ENCODE results near the gene TSN. TPM values are rescaled to one million over a fixed set of nuclear protein-coding genes. Genes with fewer than 3 reads are reported as not detected.

Gene TSN
- total RNA-seq, 2 experiments from 2014 or later, result 55.4 to 57.9 TPM

DNA sequence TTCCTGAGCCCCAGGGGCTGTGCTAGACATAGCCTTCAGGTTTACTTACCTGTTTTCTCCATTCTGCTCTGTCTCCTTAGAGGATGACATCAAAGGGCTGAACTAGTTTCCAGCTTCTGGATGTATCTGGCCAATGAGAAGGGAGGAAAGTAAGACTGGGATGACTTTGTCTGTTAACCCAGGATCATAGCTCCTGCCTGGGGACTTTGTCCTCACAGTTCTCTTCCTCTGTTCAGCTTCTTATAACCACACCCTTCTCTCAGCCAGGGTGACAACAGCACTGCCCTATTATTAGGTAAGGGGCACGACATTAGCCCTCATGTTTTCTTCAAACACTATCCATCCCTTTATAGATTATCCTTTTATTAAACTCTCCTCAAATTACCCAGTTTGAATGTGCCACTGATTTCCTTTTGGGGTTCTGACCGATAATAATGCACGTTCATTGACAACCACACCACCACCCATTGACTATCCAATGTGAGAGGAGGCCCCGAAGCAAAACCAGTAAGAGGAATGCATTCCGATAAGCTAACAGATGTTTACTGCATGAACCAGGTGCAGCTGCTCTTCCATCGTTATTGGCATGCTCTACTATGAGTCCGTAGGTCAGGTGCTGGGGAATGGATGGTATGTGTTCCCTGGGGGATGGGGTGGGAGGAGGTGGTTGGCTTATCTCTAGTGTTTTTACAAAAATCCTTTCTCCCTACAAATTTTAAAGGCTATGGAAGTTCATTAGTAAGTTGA lies 23.5 kb downstream of the TSN start:
- CTCF ChIA-PET, result no interaction called here
- Mint-ChIP-seq H3K27me3 (ENCODE audit: low read depth) (peaks cover 10% of the 10 kb centered on the region), H3K9me3 (ENCODE audit: insufficient read depth) (no peaks in the 10 kb centered on the region), H3K4me1 (ENCODE audit: low read depth) (no peaks in the 10 kb centered on the region), H3K36me3 (ENCODE audit: low read depth) (no peaks in the 10 kb centered on the region), H3K27ac (no peak overlapping the region), H3K4me3 (no peak overlapping the region)
- ATAC-seq (no peak), DNase-seq (no peak)
- POLR2A ChIA-PET, result no interaction called here

DNA sequence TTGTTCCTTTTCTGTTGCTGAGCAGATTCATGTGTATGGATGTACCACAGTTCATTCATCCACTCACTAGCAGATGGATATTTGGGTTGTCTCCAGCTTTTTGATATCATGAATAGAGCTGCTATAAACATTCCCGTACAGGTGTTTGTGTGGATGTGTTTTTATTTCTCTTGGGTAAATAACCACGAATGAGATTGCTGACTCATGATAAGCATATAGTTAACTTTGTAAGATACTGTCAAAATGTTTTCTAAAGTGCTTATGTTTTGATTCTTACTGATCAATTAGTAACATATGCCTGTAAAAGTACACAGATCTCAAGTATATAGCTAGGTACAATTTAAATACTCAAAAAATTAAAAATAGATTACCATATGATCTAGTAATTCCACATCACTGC lies 27.7 kb downstream of the TSN start:
- ChIA-PET POLR2A (interaction anchor here (0.7 kb wide), 1 partner anchor 124 kb away, joined by 5 read pairs; no protein-coding TSS in a partner anchor), CTCF (no interaction called here)
- Mint-ChIP-seq H3K27me3 (ENCODE audit: low read depth) (peaks cover 18% of the 10 kb centered on the region), H3K4me1 (ENCODE audit: low read depth) (no peaks in the 10 kb centered on the region), H3K27ac (no peak overlapping the region), H3K4me3 (no peak overlapping the region), H3K9me3 (ENCODE audit: insufficient read depth) (no peaks in the 10 kb centered on the region), H3K36me3 (ENCODE audit: low read depth) (no peaks in the 10 kb centered on the region)
- ATAC-seq (no peak), DNase-seq (no peak)

DNA sequence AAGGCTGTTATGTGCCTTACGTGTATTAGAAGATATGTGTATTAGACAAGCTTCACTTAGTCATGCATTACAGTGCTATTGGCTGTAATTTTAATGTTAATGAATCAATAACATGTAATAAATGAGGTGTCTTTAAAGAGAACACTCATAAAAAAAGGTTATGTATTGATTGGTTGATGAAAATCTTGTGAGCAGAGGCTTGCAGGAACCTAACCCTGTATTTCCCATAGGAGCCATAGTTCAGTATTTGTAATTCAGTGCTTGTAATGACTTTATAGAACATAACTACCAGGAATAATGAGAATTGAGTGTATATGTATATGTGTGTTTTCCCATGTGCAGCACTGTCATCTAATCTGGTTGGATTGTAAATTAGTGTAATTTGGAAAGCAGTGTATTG lies 33.2 kb downstream of the TSN start:
- no peak overlapping the region for H3K4me3 Mint-ChIP-seq

GRCh38 chr2:121790276-121790956 lies 35.0 kb downstream of the TSN start:
- H3K27me3 Mint-ChIP-seq (ENCODE audit: low read depth), result peaks cover 18% of the 10 kb centered on the region
- no peak overlapping the region for H3K4me3 Mint-ChIP-seq
- H3K27ac Mint-ChIP-seq, result no peak overlapping the region
- ChIA-PET CTCF (no interaction called here), POLR2A (no interaction called here)
- no peaks in the 10 kb centered on the region for H3K36me3 Mint-ChIP-seq (ENCODE audit: low read depth)
- no peaks in the 10 kb centered on the region for H3K9me3 Mint-ChIP-seq (ENCODE audit: insufficient read depth)
- H3K4me1 Mint-ChIP-seq (ENCODE audit: low read depth), result no peaks in the 10 kb centered on the region
- DNase-seq (no peak), ATAC-seq (no peak)

More for the DNA sequence above, 33.2 kb downstream of the TSN start:
- no peaks in the 10 kb centered on the region for H3K36me3 Mint-ChIP-seq (ENCODE audit: low read depth)
- peaks cover 21% of the 10 kb centered on the region for H3K27me3 Mint-ChIP-seq (ENCODE audit: low read depth)
- no peaks in the 10 kb centered on the region for H3K4me1 Mint-ChIP-seq (ENCODE audit: low read depth)
- no peaks in the 10 kb centered on the region for H3K9me3 Mint-ChIP-seq (ENCODE audit: insufficient read depth)
- H3K27ac Mint-ChIP-seq, result no peak overlapping the region
- ATAC-seq (no peak), DNase-seq (no peak)
- POLR2A ChIA-PET, result no interaction called here
- CTCF ChIA-PET, result no interaction called here

DNA sequence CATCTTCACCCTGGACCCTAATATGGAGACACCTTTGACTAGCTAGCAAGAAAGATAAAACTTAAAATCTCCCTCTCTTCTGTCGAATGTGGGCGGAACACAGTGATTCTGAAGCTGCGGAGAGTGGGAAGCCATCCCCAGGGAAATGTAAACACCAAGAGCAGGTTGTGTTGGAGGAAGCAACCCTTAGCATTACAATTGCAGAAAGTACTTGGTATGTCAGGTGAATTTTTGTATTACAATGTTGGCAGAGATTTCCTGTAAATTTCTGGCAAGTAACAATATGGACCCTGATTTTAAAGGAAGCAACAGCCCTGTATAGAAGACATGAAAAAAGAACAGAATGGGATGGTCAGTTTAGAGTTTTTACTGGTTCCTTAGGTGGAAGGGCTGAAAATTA lies 35.8 kb downstream of the TSN start:
- no peak for DNase-seq
- POLR2A ChIA-PET, result no interaction called here
- H3K9me3 Mint-ChIP-seq (ENCODE audit: insufficient read depth), result no peaks in the 10 kb centered on the region
- peaks cover 14% of the 10 kb centered on the region for H3K27me3 Mint-ChIP-seq (ENCODE audit: low read depth)
- H3K4me1 Mint-ChIP-seq (ENCODE audit: low read depth), result no peaks in the 10 kb centered on the region
- CTCF ChIA-PET, result no interaction called here
- ATAC-seq, result no peak
- no peak overlapping the region for H3K27ac Mint-ChIP-seq
- H3K4me3 Mint-ChIP-seq, result no peak overlapping the region
- H3K36me3 Mint-ChIP-seq (ENCODE audit: low read depth), result no peaks in the 10 kb centered on the region

DNA sequence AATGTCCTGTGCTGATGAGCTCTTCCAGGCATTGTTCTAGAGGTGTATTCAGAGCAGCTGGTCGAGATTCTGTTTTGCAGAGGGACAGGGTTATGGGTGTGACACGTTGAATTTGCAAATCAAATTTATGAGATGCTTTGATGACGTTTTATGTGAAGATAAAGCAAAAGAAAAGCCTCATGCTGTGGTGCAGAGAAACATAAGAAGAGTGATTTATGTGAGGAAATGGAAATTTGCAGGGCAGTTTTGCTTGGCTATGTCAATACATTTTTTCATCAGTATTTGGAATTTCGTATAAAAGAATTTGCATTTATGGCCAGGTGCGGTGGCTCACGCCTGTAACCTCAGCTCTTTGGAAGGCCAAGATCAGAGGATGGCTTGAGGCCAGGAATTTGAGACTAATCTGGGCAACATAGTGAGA lies 36.4 kb downstream of the TSN start:
- ChIA-PET CTCF (no interaction called here), POLR2A (no interaction called here)
- Mint-ChIP-seq H3K9me3 (ENCODE audit: insufficient read depth) (no peaks in the 10 kb centered on the region), H3K4me3 (no peak overlapping the region), H3K4me1 (ENCODE audit: low read depth) (no peaks in the 10 kb centered on the region), H3K27ac (no peak overlapping the region), H3K36me3 (ENCODE audit: low read depth) (no peaks in the 10 kb centered on the region), H3K27me3 (ENCODE audit: low read depth) (peaks cover 13% of the 10 kb centered on the region)
- DNase-seq (no peak), ATAC-seq (no peak)

DNA sequence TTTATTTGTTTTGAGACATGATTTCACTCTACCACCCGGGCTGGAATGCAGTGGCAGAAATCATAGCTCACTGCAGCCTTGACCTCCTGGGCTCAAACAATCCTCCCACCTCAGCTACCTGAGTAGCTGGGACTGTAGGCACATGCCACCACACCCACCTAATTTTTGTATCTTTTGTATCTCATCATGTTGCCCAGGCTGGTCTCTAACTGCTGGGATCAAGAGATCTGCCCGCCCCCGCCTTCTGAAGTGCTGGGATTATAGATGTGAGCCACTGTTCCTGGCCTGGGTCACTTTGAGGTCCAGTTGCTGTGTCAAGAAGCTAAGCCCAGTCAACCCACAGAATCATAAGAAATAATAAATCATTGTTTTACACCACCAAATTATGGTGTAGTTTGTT lies 38.4 kb downstream of the TSN start:
- no peak overlapping the region for H3K27ac Mint-ChIP-seq
- CTCF ChIA-PET, result no interaction called here
- no peak for ATAC-seq
- H3K9me3 Mint-ChIP-seq (ENCODE audit: insufficient read depth), result no peaks in the 10 kb centered on the region
- H3K36me3 Mint-ChIP-seq (ENCODE audit: low read depth), result no peaks in the 10 kb centered on the region
- peaks cover 13% of the 10 kb centered on the region for H3K27me3 Mint-ChIP-seq (ENCODE audit: low read depth)
- no peak for DNase-seq
- H3K4me3 Mint-ChIP-seq, result no peak overlapping the region
- H3K4me1 Mint-ChIP-seq (ENCODE audit: low read depth), result no peaks in the 10 kb centered on the region
- POLR2A ChIA-PET, result no interaction called here

- no peak for DNase-seq
- Mint-ChIP-seq H3K27ac (no peak overlapping the region), H3K36me3 (ENCODE audit: low read depth) (no peaks in the 10 kb centered on the region), H3K4me3 (no peak overlapping the region), H3K9me3 (ENCODE audit: insufficient read depth) (no peaks in the 10 kb centered on the region), H3K4me1 (ENCODE audit: low read depth) (no peaks in the 10 kb centered on the region), H3K27me3 (ENCODE audit: low read depth) (peaks cover 13% of the 10 kb centered on the region)
- ChIA-PET CTCF (no interaction called here), POLR2A (no interaction called here)
- ATAC-seq, result no peak
These were observed 38.8 kb downstream of the TSN start for GRCh38 chr2:121794233-121794632.

DNA sequence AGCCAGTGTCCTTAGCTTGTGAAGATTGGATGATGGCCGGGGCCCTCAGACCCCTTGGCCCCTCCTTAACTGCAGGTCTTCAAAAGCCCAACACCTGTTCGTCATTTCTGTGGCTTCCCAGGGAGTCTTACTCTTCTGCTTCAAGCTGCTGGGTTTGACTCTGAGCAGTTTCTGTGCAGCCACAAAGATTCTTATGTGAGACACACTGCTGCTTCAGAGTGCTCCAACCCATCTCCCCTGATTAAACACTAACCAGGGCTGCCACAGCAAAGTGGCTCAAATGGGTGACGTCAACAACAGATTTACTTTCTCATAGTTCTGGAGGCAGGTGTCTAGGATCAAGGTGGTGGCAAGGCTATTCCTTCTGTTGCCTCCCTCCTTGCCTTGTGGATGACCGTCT lies 40.8 kb downstream of the TSN start:
- no peak overlapping the region for H3K4me3 Mint-ChIP-seq
- H3K4me1 Mint-ChIP-seq (ENCODE audit: low read depth), result no peaks in the 10 kb centered on the region
- no peak overlapping the region for H3K27ac Mint-ChIP-seq
- H3K27me3 Mint-ChIP-seq (ENCODE audit: low read depth), result peaks cover 5% of the 10 kb centered on the region
- ChIA-PET POLR2A (no interaction called here), CTCF (interaction anchor here (1.6 kb wide), 1 partner anchor 15 kb away, joined by 3 read pairs; no protein-coding TSS in a partner anchor)
- H3K36me3 Mint-ChIP-seq (ENCODE audit: low read depth), result no peaks in the 10 kb centered on the region
- DNase-seq, result no peak
- H3K9me3 Mint-ChIP-seq (ENCODE audit: insufficient read depth), result no peaks in the 10 kb centered on the region
- ATAC-seq, result no peak

DNA sequence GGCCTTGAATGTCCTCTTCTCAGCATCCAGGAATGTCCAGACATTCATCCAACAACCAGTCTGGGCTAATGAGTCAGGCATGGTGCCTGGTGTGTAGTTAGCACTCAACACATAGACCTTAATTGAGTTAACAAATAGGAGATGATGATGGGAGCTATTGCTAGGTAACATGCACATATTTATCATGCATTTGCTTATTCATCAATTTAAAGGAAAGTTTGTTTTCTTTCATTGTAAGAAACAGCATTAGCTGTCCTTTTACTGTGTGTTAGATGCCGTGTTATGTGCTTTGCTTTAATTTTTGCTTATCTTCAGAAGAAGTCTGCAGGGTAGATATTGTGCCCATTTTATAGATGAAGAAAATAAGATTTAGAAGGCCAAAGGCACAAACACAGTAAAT lies 43.2 kb downstream of the TSN start:
- peaks cover 5% of the 10 kb centered on the region for H3K9me3 Mint-ChIP-seq (ENCODE audit: insufficient read depth)
- H3K4me1 Mint-ChIP-seq (ENCODE audit: low read depth), result no peaks in the 10 kb centered on the region
- no peak overlapping the region for H3K27ac Mint-ChIP-seq
- DNase-seq (no peak), ATAC-seq (no peak)
- H3K36me3 Mint-ChIP-seq (ENCODE audit: low read depth), result no peaks in the 10 kb centered on the region
- no peak overlapping the region for H3K4me3 Mint-ChIP-seq
- ChIA-PET POLR2A (no interaction called here), CTCF (interaction anchor here (0.6 kb wide), 1 partner anchor 173 kb away, joined by 3 read pairs; no protein-coding TSS in a partner anchor)
- H3K27me3 Mint-ChIP-seq (ENCODE audit: low read depth), result peaks cover 12% of the 10 kb centered on the region

GRCh38 chr2:121801916-121802315 lies 46.5 kb downstream of the TSN start:
- ChIA-PET CTCF (no interaction called here), POLR2A (no interaction called here)
- H3K27me3 Mint-ChIP-seq (ENCODE audit: low read depth), result peaks cover 22% of the 10 kb centered on the region
- no peak overlapping the region for H3K27ac Mint-ChIP-seq
- no peak for ATAC-seq
- peaks cover 5% of the 10 kb centered on the region for H3K9me3 Mint-ChIP-seq (ENCODE audit: insufficient read depth)
- DNase-seq, result no peak
- no peak overlapping the region for H3K4me3 Mint-ChIP-seq
- H3K4me1 Mint-ChIP-seq (ENCODE audit: low read depth), result peaks cover 7% of the 10 kb centered on the region
- no peaks in the 10 kb centered on the region for H3K36me3 Mint-ChIP-seq (ENCODE audit: low read depth)

GRCh38 chr2:121803503-121803902 lies 48.1 kb downstream of the TSN start:
- ChIA-PET CTCF (interaction anchor here (1.3 kb wide), 1 partner anchor 8 kb away, joined by 5 read pairs; no protein-coding TSS in a partner anchor), POLR2A (no interaction called here)
- peaks cover 7% of the 10 kb centered on the region for H3K4me1 Mint-ChIP-seq (ENCODE audit: low read depth)
- peaks cover 5% of the 10 kb centered on the region for H3K9me3 Mint-ChIP-seq (ENCODE audit: insufficient read depth)
- no peak overlapping the region for H3K4me3 Mint-ChIP-seq
- no peaks in the 10 kb centered on the region for H3K36me3 Mint-ChIP-seq (ENCODE audit: low read depth)
- no peak for DNase-seq
- H3K27me3 Mint-ChIP-seq (ENCODE audit: low read depth), result peaks cover 22% of the 10 kb centered on the region
- ATAC-seq, result no peak
- no peak overlapping the region for H3K27ac Mint-ChIP-seq
